Fibroblast of the aortic adventitia (primary cell): ENCODE measurements around the gene LRBA. TPM values are rescaled to one million over a fixed set of nuclear protein-coding genes. Genes with fewer than 3 reads are reported as not detected.
"Not testable (repeated sequence)": the region's sequence is repeated elsewhere in the genome, so short reads cannot be mapped to it uniquely, and the experiment has no call there.

ENCODE experiments used
- DNase-seq: peaks from one replicate; pipeline ENCODE4 v3.0.0-alpha.2; 2010; ENCODE audit warnings: low read depth
- H3K4me3 ChIP-seq: 2 replicates; pipeline ENCODE4 v1.5.1; 2011; ENCODE audit warnings: low read depth, mild to moderate bottlenecking, control low read depth, low read length, moderate library complexity
- total RNA-seq: library from RNA; depleted of rRNA; stranded (reverse); fragments of >200 nt; gene quantifications from 2 replicates; pipeline ENCODE4 v1.2.3, GENCODE V29; 2012; ENCODE audit warnings: low replicate concordance
- TF ChIP-seq, protein P1 (sequence below): IDR thresholded peaks from 2 replicates; pipeline ENCODE4 v1.5.1; 2011; ENCODE audit warnings: mild to moderate bottlenecking, low read length, control low read depth, inconsistent platforms; ENCODE audit not compliant: insufficient read depth

LRBA gene
- total RNA-seq, 1 donor = 45.8 TPM

DNA sequence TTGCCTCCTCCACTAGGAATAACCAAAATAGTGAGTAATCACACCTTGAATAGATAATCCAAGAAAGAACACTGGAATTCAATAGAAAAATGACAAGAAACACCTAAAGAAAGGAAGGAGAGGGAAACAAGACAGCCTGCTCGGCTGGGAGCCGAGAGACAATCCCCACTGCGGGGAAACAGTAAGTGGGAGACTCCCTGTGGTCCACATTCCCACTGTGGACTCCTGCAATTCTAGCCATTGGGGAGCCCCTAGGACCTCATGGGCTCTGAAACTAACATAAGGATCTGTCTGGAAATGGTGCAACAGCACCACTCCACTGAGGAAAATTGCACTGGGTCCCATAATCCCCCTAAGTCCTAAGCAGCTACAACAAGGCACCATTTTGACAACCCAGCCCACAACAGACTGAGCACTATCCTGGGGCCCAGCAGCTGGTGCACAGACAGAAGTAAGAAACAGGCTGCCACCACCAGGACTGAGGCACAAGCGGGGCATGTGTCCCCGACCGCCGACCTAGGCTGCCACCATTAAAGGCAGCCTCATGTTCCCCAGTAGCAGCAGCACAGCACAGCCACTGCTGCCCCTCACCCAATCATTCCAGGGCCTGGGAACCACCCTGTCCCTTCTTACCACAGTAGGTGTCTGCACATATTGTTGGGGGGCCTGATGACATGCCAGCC is 14.2 kb downstream of the LRBA start:
- TF ChIP-seq, protein P1, sequence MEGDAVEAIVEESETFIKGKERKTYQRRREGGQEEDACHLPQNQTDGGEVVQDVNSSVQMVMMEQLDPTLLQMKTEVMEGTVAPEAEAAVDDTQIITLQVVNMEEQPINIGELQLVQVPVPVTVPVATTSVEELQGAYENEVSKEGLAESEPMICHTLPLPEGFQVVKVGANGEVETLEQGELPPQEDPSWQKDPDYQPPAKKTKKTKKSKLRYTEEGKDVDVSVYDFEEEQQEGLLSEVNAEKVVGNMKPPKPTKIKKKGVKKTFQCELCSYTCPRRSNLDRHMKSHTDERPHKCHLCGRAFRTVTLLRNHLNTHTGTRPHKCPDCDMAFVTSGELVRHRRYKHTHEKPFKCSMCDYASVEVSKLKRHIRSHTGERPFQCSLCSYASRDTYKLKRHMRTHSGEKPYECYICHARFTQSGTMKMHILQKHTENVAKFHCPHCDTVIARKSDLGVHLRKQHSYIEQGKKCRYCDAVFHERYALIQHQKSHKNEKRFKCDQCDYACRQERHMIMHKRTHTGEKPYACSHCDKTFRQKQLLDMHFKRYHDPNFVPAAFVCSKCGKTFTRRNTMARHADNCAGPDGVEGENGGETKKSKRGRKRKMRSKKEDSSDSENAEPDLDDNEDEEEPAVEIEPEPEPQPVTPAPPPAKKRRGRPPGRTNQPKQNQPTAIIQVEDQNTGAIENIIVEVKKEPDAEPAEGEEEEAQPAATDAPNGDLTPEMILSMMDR = no peak
- H3K4me3 ChIP-seq = no peak overlapping the region
- DNase-seq = no peak

DNA sequence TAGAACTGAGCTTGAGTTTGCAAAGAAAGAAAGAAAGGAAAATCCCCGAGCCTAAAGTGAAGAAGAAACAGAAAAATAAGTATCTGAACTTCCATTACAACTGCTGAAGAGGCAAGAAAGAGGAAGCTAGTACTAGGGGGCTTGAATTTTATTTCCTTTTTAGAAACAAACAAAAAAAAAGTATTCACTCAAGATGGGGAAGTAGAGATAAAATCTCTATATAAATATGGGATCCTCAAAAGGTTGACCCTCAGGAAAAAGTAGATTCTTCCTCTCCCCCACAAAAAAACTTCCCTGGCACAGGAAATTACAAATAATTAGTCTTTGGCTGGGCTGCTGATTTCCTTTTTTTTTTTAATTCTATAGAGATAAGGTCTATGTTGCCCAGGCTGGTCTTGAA is 16.0 kb downstream of the LRBA start:
- H3K4me3 ChIP-seq = no peak overlapping the region
- TF ChIP-seq, protein P1 = no peak
- DNase-seq = no peak

DNA sequence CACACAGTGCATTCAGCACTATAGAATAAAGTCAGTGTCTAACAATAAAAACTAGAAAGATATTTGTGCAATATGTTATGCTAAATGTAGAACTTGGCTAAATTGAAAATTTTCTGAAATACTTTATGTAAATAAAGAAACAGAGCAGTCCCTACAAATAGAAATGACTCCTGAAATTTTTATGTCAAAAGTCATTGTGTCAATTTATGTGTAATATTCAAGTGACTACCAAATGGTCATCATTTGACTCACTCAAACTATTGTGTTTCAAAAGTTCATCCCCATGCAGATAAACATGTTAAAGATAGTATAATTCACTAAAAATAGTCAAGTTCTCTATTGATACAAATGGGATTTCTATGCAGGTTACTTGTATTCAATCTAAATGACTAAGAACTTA is 17.9 kb downstream of the LRBA start:
- TF ChIP-seq, protein P1 = no peak
- no peak overlapping the region for H3K4me3 ChIP-seq
- peak; percentile 1 for DNase-seq

DNA sequence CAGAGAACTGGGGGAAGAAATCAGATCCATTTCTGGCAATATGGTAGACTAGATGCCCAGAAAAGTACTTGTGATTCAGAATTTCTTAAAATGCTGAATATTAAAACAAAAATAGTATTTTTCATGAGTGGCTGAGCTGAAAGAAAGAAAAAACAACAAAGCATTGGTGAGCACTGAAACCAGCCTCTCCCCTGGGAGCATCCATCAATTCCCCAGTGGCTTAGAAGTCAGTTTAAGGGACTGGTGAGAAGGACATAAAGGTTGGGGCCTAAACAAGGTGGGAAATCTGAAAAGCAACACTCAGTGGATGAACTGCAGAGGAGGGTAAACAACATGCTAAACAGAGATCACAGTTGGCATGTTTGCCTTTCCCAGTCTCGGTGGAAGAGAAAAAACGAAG is 20.4 kb downstream of the LRBA start:
- no peak for DNase-seq
- TF ChIP-seq, protein P1 = no peak
- no peak overlapping the region for H3K4me3 ChIP-seq

- not testable (repeated sequence) for H3K4me3 ChIP-seq
Observed at GRCh38 chr4:150993577-150993976, 21.5 kb downstream of the LRBA start.

GRCh38 chr4:150990993-150991392 is 24.1 kb downstream of the LRBA start:
- DNase-seq = no peak
- TF ChIP-seq, protein P1 = no peak
- no peak overlapping the region for H3K4me3 ChIP-seq

More at GRCh38 chr4:150993577-150993976, 21.5 kb downstream of the LRBA start:
- not testable (repeated sequence) for DNase-seq

- H3K4me3 ChIP-seq = no peak overlapping the region
- TF ChIP-seq, protein P1 = no peak
- DNase-seq = no peak
Observed at GRCh38 chr4:150990250-150990649, 24.8 kb downstream of the LRBA start.
